Ovary (tissue), 9 donors: ENCODE measurements around the gene SLC5A12. TPM values are rescaled to one million over a fixed set of nuclear protein-coding genes. Genes with fewer than 3 reads are reported as not detected.

Source experiments
- DNase-seq, 5 donors: peaks; one replicate each; pipeline ENCODE4 v3.0.0-alpha.2; 2019 to 2020
- H3K27ac ChIP-seq, 2 donors: fragments of 200-600 bp; one replicate each; pipeline versions ENCODE4 v1.5.1 to v1.8.0; 2019 to 2022
- H3K27me3 ChIP-seq: fragments of 200-600 bp; one replicate; pipeline ENCODE4 v1.8.0; 2022
- H3K36me3 ChIP-seq: fragments of 200-600 bp; sonication (generic); one replicate; pipeline ENCODE4 v1.5.1; 2019
- H3K4me1 ChIP-seq: one replicate; pipeline ENCODE4 v1.8.1; 2013; ENCODE audit warnings: mild to moderate bottlenecking, moderate library complexity; ENCODE audit not compliant: insufficient read depth
- H3K4me3 ChIP-seq: fragments of 200-600 bp; sonication (generic); one replicate; pipeline ENCODE4 v1.5.1; 2017
- H3K9me3 ChIP-seq, 2 donors: fragments of 200-600 bp in 1 of 2; sonication (generic) in 1 of 2; one replicate each; pipeline versions ENCODE4 v1.5.1 to v1.8.1; 2013 to 2019; ENCODE audit warnings: mild to moderate bottlenecking in 1 of 2, moderate library complexity in 1 of 2
- EP300 ChIP-seq: sonication (generic); formaldehyde crosslinking; IDR thresholded peaks from one replicate; pipeline ENCODE4 v1.6.1; 2017; ENCODE audit warnings: antibody characterized with exemption
- POLR2A ChIP-seq: fragments of 450-650 bp; IDR thresholded peaks from one replicate; pipeline ENCODE4 v1.6.1; 2017; ENCODE audit warnings: antibody characterized with exemption, mild to moderate bottlenecking, moderate library complexity
- WGBS, 3 donors: extraction: QIAGEN DNeasy Blood & Tissue Kit in 1 of 3; methylation state at CpG; one replicate each; pipeline versions ENCODE4 v1.1.5 to v1.1.7; 2013 to 2017; 5-methylcytosine and 5-hydroxymethylcytosine counted together
- intact Hi-C, 4 donors: fragments of 100-400 bp; cut with DNase I; formaldehyde crosslinking; loops; one replicate each; pipeline versions ENCODE4 v1.11.0 to v1.15.1; 2022 to 2023
- polyA plus RNA-seq, 2 donors: library from polyadenylated mRNA; stranded (reverse); fragments of 200-250 nt in 1 of 2; fragments of 350-450 nt in 1 of 2; fragmentation: Illumina TruSeq in 1 of 2; extraction: RNeasy Lipid Tissue Mini Kit (QIAGEN cat#74804) in 1 of 2; gene quantifications; one replicate each; pipeline ENCODE4 v1.2.3, GENCODE V29; 2013 to 2014
- total RNA-seq, 7 donors: library from RNA; depleted of rRNA in 2 of 7; stranded (reverse); fragments of >200 nt in 2 of 7; fragmentation: NEBNext Ultra II Directional in 3 of 7; extraction: Animal tissue kit (Norgen Biotek cat#: 25700) in 3 of 7; gene quantifications; one replicate each; pipeline versions ENCODE4 v1.1.0 to v1.2.4, GENCODE V29; 2016 to 2023
- TF ChIP-seq, protein P1 (sequence below), 3 donors: fragments of 450-650 bp in 2 of 3; fragments of 200-600 bp in 1 of 3; IDR thresholded peaks; one replicate each; pipeline versions ENCODE4 v1.5.1 to v1.8.0; 2016 to 2022; ENCODE audit warnings: antibody characterized with exemption in 3 of 3, mild to moderate bottlenecking in 1 of 3
- donor health status: DM: no; HTN: no; CAD: no; lungs with moderate emphysema.
- donor health status: DM: no; HTN: no; CAD: no.
- donor health status: Bipolar disorder and iron deficiency.
- donor health status: DM: yes; HTN: yes; CAD: no.
- donor health status: DM: no; HTN: no; CAD: no.
- donor health status: DM: yes; HTN: yes; CAD: no.

SLC5A12 gene
- total and polyA plus RNA-seq, 9 donors: 0.02 to 0.48 (median 0.15) TPM; not detected in 6

DNA sequence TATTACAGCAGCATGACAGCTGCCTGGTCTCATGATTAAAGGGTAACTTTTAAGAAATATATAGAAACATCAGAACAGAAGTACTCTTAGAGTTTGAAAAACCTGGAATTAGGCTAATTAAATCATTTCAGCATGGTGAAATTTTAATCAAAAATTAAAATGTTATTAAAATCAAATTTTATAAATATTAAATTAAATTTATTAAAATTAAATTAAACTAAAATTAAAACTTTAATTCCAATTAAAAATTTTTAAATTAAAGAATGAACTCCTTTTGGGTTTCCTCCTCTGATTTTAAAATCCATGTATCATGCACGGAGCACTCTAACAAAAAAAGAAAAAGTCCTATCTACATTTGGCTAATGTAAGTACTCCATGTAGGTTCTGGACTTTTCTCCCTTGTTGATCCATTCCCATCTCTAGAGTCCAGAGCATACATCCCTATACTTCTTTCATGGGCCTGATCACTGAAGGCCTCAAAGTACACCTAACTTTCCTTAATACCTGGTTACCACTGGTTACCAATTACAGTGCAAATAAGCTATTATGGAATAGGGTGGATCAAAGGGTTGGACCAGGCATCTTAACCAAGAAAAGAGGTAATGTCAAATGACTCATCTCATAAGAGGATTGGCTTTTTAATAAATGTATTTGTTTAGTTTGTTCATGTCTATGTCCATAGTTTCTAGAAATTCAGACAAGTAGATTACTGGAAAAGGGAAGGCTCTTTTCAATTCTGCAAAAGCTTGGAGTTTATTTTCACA, 101.4 kb downstream of the SLC5A12 start:
- H3K27me3 ChIP-seq: no peaks in the 10 kb centered on the region
- DNase-seq: no peak
- no peak overlapping the region for H3K27ac ChIP-seq
- no peaks in the 10 kb centered on the region for H3K9me3 ChIP-seq
- WGBS, 3 donors: 94 to 98% (median 97%) methylated on average over 1 of the region's 1 CpG
- no peaks in the 10 kb centered on the region for H3K36me3 ChIP-seq
- no peaks in the 10 kb centered on the region for H3K4me1 ChIP-seq
- intact Hi-C loops: no loop called here
- no peak overlapping the region for H3K4me3 ChIP-seq
- TF ChIP-seq EP300 (no peak), POLR2A (no peak)
- TF ChIP-seq, protein P1, sequence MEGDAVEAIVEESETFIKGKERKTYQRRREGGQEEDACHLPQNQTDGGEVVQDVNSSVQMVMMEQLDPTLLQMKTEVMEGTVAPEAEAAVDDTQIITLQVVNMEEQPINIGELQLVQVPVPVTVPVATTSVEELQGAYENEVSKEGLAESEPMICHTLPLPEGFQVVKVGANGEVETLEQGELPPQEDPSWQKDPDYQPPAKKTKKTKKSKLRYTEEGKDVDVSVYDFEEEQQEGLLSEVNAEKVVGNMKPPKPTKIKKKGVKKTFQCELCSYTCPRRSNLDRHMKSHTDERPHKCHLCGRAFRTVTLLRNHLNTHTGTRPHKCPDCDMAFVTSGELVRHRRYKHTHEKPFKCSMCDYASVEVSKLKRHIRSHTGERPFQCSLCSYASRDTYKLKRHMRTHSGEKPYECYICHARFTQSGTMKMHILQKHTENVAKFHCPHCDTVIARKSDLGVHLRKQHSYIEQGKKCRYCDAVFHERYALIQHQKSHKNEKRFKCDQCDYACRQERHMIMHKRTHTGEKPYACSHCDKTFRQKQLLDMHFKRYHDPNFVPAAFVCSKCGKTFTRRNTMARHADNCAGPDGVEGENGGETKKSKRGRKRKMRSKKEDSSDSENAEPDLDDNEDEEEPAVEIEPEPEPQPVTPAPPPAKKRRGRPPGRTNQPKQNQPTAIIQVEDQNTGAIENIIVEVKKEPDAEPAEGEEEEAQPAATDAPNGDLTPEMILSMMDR (IDR thresholded peaks at IDR 0.05): no peak

DNA sequence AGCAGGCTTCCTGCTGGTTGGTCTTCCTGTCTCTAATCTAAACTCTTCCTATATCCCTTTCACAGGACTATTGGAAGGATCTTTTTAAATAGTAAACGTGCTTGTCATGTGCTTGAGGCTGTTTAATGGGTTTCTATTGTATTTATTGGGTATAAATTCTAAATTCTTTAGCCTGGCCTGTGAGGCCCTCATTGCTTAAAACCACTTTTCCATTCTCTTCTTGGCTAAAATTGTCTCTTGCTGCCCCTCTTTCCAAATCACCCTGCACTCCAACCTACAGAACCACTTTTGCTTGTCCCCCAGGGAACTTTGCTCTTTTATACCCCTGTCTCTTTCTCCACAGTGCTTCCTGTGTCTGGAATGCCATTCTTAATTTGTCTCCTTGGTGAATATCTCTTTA, 103.4 kb downstream of the SLC5A12 start:
- WGBS, 3 donors: 42 to 53% (median 51%) methylated on average over 1 of the region's 1 CpG
- intact Hi-C loops: no loop called here
- DNase-seq: no peak
- no peaks in the 10 kb centered on the region for H3K27me3 ChIP-seq
- H3K27ac ChIP-seq: no peak overlapping the region
- H3K4me1 ChIP-seq: no peaks in the 10 kb centered on the region
- no peaks in the 10 kb centered on the region for H3K36me3 ChIP-seq
- no peaks in the 10 kb centered on the region for H3K9me3 ChIP-seq
- H3K4me3 ChIP-seq: no peak overlapping the region
- no peak for TF ChIP-seq POLR2A
- TF ChIP-seq EP300: no peak
- TF ChIP-seq, protein P1 (IDR thresholded peaks at IDR 0.05): no peak

Other genes with a start within 250 kb of the SLC5A12 start
- gene MUC15, start 149.8 kb downstream of the SLC5A12 start, total RNA-seq: 1 to 10 TPM in 1 of 7 donors, under 1 TPM in 2, not detected in 4; 0.25 to 4.5 (median 0.56) TPM
- under 1 TPM in 1 of 2 donors, not detected in 1; 0.50 TPM for gene MUC15, start 149.8 kb downstream of the SLC5A12 start, polyA plus RNA-seq